NCI-H524 (cell line): ENCODE data around the gene SCYGR1.
"Not testable (repeated sequence)": the region's sequence is repeated elsewhere in the genome, so short reads cannot be mapped to it uniquely, and the experiment has no call there.

Experiments used
- DNase-seq, 2 experiments: peaks; one replicate each; lab custom pipeline; 2025; lab: John Stamatoyannopoulos, UW

SCYGR1 gene

GRCh38 chr2:227402959-227403358 lies 15.2 kb upstream of the SCYGR1 start:
- DNase-seq, result no peak

- no peak for DNase-seq
These were observed 14.6 kb upstream of the SCYGR1 start for GRCh38 chr2:227402321-227402720.

- no peak for DNase-seq
These were observed 13.8 kb upstream of the SCYGR1 start for GRCh38 chr2:227401550-227401949.

- DNase-seq, result no peak
These were observed 11.2 kb upstream of the SCYGR1 start for GRCh38 chr2:227398684-227399670.

GRCh38 chr2:227397562-227397961 lies 9.8 kb upstream of the SCYGR1 start:
- no peak for DNase-seq

- DNase-seq, result no peak
These were observed 7.8 kb upstream of the SCYGR1 start for GRCh38 chr2:227395556-227395955.

- no peak for DNase-seq
These were observed 6.7 kb upstream of the SCYGR1 start for GRCh38 chr2:227394401-227394800.

GRCh38 chr2:227390468-227391256 lies 2.9 kb upstream of the SCYGR1 start:
- DNase-seq, result no peak

GRCh38 chr2:227389661-227390060 lies 1.9 kb upstream of the SCYGR1 start:
- DNase-seq, result no peak

GRCh38 chr2:227389231-227389630 lies 1.5 kb upstream of the SCYGR1 start:
- no peak for DNase-seq

- DNase-seq, result no peak
These were observed 825 bp upstream of the SCYGR1 start for GRCh38 chr2:227388537-227389011.

- no peak for DNase-seq
These were observed 1.1 kb downstream of the SCYGR1 start for GRCh38 chr2:227386630-227387029.

GRCh38 chr2:227383686-227384085 lies 4.1 kb downstream of the SCYGR1 start:
- no peak for DNase-seq

GRCh38 chr2:227382241-227382835 lies 5.4 kb downstream of the SCYGR1 start:
- DNase-seq, result not testable (repeated sequence)

GRCh38 chr2:227379095-227379494 lies 8.7 kb downstream of the SCYGR1 start, which contains the start of gene TM4SF20:
TM4SF20 (minus strand) TSS chr2:227379306; CDS start chr2:227379268, 38 bp downstream.
- DNase-seq, result no peak

- no peak for DNase-seq
These were observed 9.4 kb downstream of the SCYGR1 start for GRCh38 chr2:227378371-227378782.

- no peak for DNase-seq
These were observed 10.0 kb downstream of the SCYGR1 start for GRCh38 chr2:227377467-227378351.

GRCh38 chr2:227376656-227377396 lies 10.9 kb downstream of the SCYGR1 start:
- peak; percentile 68 to 86 for DNase-seq

GRCh38 chr2:227374158-227374557 lies 13.6 kb downstream of the SCYGR1 start:
- no peak for DNase-seq

GRCh38 chr2:227373389-227373788 lies 14.4 kb downstream of the SCYGR1 start:
- DNase-seq, result no peak
